ENCODE measurements around the gene C20orf202.

Gene C20orf202

DNA sequence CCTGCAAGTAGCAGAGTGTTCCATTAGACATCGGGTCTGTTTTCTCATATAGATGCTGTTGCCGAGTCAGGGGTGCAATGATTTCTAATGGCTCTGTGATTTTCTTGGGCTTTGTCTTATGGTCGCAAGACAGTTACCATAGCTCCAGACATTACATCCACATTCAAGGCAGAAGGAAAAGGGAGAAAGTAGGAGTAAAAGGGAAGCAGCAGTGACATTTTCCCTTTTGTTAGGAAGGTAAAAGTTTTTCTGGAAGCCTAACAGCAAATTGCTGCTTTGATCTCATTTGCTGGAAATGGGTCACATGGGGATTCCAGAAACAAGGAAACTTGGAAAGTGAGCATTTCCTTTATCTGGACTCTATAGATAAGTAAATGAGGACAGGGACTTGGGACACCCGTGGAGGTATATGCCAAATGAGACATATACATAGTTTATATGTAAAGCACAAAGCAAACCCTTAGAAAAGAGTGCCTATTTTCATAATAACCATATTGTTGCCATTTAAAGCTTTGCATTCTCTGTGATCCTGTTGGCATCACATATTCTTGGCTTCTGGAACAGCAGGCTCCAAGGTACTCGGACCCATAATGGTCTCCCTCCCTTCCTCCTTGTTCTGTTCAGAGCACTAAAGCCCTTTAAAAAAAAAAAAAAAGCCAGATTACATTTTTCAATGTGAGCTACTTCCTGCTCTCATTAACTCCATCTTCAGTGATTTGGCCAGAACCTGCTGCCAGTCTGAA, at the start of gene C20orf202:
TSS of gene C20orf202 (plus strand) at position 693 of the 743 bp plus-strand sequence. CDS start 132 bp downstream, outside the sequence.
- no peak for DNase-seq

DNA sequence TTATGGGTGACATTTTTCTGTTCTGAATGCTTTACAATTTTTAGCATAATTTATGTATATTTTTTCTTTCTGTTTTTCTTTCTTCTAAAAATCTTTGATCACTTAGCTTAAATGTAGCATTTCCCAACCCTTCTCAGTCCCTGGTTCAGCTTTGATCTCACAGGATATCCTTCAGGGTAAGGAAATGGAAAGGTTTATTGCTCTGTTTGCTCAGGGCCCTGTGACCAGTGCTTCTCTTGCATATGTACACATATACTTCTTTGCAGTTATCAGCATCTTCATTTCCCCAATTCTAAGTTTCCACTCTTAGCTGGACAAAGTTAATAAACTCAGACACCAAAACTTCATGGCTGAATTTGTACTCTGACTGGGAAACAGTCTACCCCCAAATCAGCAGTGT, 49.0 kb upstream of the C20orf202 start:
- no peak for DNase-seq

DNA sequence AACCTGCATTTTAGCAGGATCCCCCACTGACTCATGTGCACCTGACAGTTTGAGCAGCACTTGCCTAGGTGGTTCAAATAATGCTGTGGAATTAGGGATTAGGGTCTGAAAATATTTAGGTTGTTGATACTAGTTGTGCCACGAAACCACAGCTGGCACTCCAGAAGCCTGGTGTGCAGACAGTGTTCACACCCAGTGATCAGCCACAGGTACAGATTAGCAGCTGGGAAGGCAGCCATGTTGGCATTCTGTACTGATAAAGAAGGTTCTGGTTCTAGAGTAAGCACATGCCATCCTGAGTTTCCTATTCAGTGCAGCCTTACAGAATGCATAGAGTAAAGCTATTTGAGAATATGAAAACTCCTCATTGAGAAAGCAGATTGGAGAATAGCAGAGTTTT, 48.6 kb upstream of the C20orf202 start:
- no peak for DNase-seq

DNA sequence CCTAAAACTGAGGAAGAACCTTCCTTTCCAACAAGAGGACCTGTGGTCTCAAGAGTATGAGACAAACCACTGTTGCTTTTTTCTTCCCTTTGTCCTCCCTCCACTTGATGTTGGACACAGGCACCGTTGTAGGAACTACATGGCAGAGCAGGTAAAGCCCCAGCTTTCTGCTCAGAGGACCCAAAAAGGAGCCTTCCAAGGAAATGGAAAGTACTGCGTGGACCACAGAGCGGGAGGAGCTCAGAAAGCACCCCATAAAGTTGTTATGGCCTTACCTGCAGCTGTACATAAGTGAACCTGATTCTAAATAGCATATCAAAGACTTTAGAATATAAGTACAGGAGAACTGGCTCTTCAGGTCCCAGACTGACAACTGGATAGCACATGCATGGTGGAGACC, 47.9 kb upstream of the C20orf202 start:
- DNase-seq, result no peak

DNA sequence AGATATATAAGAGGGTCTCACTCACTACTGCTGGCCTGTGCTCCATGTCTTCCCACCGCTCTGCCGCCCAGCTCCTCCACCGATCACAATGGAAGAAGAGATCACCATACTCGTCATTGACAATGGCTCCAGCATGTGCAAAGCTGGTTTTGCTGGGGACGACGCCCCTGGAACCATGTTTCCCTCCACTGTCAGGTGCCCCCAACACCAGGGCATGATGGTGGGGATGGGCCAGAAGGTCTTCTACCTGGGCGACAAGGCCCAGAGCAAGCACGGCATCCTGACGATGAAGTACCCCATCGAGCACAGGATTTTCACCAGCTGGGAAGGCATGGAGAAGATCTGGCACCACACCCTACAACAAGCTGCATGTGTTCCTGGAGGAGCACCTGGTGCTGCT, 42.8 kb upstream of the C20orf202 start:
- no peak for DNase-seq

DNA sequence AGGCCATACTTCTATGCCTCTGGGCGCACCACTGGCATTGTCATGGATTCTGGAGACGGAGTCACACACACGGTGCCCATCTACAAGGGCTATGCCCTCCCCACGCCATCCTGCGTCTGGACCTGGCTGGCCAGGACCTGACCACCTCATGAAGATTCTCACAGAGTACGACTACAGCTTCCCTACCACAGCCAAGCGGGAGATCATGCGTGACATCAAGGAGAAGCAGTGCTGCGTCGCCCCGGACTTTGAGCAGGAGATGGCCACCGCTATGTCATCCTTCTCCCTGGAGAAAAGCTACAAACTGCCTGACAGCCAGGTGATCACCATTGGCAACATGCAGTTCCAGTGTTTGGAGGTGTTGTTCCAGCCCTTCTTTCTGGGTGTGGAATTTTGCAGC, 42.3 kb upstream of the C20orf202 start:
- no peak for DNase-seq

DNA sequence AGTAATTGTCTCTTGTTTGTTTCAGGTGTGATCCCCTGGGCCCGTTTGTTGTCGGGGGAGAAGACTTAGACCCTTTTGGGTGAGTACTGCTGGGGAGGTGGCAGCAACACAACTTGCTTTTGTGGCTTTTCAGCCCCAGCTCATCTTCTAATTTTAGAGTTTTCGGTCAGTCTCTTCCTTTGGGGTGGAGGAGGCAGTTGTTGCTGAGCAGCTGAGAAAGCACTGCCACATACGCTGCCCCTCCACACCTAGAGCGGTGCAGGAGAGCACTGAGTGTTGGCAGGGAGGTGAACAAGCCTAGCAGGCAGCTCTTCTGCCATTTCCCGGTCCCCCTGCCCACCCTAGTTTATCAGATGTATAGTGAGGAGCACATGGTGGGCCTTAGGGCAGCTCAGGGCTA, 40.1 kb upstream of the C20orf202 start:
- DNase-seq, result no peak

DNA sequence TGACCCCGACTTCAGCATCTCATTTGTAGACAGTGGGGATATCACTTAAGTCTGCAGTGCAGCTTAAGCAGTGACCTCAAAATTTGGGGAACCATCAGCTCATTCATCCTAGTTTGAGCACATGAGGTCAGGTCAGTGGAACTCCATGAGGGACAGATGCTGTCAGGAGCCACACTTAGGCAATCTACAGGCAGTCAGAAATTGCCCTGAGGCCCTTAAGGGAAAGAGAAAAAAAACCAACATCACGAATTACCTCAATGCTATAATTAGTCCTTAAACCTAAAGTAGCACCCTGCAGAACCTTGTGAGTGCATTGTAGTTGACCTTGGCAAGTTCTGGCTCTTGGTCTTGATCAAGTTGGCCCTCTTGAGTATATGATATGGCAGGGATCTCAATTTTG, 39.6 kb upstream of the C20orf202 start:
- no peak for DNase-seq

DNA sequence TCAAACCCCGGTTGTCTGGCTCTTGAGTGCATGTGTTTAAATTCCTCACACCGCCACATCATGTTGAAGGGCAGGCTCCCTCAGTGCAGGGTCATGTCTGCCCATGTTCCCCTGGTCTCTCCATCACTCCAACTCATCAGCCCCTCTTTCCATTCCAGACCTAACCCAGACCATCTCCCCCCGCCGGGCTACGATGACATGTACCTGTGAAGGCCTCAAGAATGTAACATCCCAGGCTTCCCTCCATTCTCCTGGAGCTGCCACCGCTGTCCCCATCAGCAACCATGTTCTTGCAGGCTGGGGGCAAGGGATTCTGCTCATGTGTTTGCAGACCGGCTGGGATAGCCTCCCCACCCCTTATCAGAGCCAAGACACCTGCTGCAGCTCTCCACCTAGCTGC, 38.4 kb upstream of the C20orf202 start:
- no peak for DNase-seq

DNA sequence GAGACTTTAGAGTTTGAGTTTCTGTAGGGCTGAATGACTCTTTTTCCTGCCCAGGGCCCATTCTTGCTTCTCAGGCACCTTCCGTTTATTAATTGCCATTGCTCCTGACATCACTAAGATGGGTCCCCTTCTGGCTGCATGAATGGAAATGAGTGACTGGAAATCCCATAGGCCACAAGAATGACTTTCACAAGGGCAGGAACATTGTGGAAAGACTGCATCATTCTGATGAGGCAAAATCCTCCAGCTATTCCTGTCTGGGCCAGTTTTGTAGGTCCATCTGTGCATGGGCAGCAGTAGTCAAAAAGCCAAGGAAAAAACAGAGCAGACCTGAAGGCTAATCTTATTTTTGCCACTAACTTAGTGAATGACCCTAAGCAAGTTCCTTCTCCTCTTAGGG, 37.7 kb upstream of the C20orf202 start:
- no peak for DNase-seq

DNA sequence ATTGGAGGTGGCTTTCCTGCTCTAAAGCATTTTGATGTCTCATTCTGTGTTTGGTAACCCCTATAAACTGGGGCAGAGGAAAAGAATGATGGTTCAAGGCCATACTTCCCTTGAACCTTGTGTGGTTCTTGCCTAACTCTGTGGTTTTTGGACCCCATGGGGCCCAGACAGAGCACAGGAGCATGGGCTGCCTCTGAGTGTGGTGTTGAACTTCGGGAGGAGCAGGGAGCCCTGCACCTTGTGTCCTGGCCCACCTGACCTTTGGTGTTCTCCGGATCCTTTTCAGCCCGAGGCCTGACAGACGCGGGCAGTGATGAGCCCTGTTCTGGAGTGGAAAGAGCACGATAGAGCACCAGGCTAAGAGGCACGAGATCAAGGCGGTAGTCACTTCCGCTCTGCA, 37.3 kb upstream of the C20orf202 start:
- no peak for DNase-seq

DNA sequence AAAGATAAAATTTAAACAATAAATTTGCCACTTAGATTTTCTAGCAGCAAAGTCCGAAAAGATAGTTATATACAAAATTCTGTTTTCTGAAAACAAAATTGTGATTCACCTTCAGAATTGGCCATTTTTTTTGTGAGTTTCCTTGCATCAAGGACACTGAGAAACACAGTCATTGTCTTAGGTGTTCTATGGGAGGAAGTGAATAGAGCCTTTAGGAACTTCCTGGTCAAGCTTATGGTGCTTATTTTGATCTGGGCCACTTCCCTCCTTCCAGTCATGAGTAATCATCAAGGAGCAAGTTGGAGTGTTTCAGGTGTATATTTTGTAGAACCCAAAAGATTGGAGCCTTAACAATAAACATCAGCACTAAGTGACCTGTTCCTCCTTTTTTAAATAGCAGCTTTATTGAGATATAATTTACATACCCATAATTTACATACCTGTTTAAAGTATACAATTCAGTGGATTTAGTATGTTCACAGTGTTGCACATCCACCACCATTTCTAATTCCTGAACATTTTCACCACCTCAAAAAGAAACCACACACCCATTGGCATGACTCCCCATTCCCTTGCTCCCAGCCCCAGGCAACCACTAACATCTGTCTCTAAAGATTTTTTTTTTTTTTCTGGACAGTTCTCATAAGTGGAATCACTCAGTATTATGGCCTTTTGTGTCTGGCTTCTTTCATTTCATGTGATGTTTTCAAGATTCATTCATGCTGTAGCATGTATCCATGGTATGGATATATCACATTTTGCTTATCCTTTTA, 36.1 kb upstream of the C20orf202 start:
- DNase-seq, result no peak

DNA sequence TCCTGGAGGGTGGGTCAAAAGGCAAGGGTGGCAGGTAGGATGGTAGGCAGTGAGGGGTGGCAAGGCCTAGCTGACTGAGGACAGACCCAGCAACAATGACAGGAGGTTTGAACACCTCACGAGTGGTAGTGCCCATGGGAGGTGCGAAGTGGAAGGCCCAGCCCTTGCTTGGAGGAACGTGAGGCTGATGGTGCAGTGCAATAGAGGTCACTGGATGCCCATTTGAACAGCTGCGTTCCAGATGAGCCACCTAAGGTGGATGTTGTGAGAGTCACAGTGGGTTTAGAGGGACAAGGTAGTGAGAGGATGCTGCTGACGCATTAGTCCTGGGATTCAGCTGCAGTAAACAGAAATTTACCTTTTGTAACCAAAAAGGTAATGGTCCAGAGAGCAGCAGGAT, 34.0 kb upstream of the C20orf202 start:
- no peak for DNase-seq

DNA sequence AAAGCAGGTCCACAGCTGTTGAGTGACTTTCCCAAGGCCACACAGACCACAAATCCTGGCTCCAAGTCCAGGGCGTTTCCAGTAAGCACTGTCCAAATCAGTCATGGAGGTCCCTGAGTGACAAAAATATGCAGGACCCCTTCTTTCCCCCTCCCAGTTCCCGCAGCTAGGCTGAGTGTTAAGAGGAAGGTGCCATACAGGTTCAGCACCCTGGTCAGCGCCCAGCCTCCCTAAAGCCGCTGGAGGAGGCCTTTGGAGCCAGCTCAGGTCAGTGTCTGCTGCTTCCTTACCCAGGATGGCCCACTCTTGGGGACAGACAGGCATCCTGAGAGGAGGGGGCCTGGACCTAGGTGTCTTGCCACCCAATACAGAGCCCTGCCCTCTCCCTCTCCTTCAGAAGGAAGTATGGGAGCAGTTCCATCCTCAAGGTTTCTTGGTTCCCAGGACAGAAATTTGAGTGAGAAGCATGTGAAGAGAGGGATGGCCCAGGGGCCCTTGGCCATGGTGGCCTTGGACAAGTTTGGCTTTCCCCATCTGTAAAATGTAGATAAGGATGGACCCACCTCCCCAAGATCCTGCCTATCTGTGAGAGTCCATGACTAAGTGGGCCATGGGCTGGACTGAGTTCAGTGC, 31.7 kb upstream of the C20orf202 start:
- no peak for DNase-seq

DNA sequence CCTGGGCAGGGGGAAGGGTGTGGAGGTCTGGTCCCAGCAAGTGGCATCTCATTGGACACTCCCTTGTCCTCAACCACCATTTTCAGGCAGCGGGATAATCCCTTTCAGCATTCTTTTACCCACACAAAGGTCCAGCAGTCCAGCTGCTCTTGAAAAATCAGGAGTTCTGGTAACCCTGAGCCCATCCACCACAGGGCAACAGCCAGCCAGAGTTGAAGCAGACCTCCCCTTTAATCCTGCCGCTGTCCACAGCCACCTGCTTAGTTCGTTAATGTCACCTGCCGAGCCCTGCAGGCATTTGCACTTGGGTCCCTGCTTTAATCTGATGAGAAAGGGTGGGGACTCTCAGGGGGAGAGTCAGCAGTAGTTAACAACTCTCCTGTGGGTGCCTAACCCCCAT, 29.6 kb upstream of the C20orf202 start:
- DNase-seq, result no peak

DNA sequence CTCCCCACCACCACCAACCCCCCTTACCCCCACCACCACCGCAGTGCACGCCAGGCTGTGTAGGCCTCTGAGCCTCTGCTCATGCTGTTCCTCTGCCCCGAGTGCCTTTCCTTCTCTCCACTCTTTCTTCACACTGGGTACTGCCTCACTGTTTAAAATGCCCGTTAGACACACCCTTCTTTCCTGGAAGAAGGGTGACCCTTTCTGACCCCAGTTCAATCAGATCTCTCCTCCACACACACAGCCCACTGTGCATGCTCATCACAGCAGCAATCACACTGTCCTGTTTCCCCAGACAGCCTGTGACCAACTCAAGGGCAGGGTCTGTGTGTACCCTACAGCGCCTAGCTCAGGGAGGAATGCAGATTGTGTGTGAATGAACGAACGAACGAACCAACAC, 28.5 kb upstream of the C20orf202 start:
- no peak for DNase-seq

DNA sequence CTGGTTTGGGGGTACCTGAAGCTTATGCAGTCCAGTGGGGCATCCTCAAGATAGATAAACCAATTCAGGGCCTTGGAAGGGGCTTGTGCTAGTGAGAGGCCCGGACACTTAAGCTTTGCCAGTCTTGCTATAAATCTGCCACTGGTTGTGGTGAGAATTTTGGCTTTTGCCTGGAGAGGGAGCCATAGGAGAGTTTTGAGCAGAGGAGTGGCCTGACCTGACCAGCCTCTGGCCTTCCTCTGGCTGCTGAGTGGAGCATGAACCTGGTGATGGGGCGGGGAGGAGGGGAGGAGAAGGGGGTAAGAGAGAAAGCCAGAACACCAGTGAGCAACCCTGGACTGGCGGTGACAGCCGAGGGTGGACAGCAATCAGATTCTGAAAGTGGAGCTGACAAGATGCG, 25.6 kb upstream of the C20orf202 start:
- no peak for DNase-seq

DNA sequence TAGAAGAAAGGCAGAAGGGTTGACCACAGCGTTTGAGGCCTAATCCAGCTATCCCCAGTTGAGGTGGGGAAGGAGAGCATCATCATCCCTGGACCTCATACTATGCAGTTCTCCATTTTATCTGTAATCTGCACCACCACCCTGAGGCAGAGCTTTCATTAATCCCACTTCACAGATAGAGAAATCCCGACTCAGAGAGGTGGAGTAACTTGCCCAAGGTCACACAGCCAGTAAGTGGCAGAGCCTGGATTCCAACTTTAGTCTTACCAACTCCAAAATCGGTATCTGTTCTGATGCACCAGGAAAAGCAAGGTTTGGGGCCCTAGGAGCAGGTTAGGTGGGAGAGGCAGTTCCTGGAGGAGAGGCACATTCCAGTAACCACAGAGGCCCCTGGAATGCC, 25.2 kb upstream of the C20orf202 start:
- DNase-seq, result no peak

DNA sequence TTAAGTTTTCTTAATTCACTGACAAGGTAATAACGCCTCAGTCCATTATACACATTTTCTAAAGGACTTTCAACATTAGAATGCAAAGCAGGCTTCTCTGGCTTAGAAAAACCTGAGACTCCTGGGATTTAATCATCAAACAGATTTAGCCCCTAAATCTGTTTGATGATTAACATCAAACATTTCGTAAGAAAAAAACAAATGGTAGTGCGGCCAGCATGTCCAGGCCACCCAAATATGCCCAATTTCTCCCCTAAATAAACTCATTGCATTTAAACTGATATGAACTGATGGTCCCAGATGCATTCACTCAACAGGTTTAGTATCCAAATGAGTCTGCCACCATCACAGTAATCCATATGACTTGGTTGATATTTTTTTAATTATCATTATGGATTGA, 24.6 kb upstream of the C20orf202 start:
- DNase-seq, result no peak

DNA sequence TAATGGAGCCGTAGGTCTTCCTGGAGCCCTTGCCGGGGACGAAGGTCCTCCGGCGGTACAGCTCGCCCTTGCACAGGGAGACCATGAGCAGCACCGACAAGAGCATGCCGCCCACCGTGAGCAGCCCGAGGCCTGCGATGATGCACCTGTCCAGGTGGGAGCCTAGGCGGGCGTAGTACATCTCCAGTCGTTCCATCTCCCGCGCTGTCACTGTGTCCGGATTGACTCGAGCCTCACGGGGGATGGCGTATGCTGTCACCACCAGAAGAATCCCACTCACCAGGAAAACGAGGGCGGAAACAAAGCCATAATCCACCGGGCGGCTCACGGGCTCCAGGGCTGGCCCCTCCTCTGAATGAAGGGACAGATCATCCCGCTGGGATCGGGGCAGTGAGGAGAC, 22.3 kb upstream of the C20orf202 start:
- DNase-seq, result no peak

DNA sequence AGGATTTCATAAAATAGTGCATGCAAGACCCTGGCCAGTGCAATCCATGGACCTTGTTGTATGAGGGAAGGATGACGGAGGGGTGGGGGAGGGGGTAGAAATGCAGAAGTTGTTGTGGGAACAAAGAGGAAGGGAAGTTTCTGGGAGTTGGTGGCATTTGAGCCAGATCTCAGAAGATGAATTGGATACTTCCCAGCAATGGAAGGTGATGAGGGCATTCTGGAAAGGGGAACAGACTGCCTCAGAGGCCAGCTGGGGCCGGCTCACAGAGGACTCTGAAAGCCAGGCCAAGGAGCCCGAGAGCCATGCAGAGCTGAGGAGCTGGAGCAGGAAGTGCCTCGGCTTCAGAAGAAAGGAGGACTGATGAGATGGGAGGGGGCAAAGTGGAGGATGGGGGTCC, 21.1 kb upstream of the C20orf202 start:
- no peak for DNase-seq

DNA sequence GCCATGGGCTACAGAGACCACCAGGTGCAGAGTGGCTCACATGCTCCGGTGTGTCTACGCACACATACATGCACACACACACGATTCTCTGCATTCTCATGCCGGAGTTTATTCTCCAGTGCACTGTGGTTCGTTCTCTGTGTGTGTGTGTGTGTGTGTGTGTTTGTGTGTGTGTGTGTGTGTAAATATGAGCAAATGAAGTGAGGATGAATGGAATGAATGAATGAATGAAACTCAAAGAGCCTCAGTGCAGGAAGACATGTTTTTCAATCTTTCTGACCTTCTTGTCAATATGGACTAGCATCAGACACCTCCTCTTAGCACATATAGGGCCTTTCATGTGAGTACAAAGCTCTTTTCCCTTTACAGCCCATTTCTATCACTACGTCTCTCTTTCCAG, 20.1 kb upstream of the C20orf202 start:
- no peak for DNase-seq

DNA sequence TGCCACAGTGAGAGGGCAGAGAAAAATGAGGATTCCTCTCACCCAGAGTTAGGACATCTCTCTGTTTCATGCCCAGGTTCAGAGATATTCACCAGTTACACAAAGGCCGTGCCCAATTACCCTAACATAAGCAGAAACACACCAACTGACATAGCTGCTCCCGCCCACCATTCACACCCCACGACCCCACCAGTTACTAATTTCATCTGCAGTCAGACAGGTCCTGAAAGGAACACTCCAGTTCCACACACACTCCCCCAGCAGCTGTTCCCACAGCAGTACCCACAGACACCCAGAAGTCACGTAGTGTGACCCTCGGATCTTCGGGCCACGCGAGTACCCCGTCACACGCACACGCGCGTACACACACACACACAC, 19.0 kb upstream of the C20orf202 start:
- no peak for DNase-seq

DNA sequence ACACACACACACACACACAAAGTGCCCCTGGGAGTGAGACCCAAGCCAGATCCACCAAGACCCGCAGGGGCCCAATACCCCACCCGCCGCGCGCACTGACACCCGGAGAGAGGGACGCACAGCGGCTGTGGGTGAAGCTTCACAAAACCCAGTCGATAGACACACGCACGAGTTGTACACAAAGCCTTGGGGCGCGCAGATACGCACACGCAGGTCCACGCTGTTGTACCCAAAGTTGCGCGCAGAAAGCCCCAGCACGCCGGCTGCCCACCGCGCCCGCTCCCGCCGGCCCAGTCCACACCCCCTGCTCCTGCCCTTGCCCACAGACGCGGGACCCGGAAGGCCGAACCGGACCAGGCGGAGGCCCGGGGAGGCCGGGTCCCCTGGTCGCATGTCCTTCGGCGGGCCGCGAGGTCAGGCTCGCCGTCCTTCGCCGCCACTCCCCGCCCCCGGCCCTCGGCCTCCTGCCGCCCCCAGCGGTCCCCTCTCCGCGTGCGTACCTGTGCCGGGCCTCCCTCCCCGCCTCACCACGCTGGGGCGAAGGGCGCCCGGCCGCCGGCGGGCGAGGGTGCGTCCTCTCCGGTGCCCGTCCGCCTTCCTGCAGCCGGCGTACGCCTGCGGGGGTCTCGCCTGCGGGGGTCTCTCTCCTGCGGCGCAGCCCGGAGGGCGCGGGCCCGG, 18.5 kb upstream of the C20orf202 start, which contains the start of gene TMEM74B:
TSS of gene TMEM74B (minus strand) at position 344 of the 678 bp plus-strand sequence. CDS start 1,180 bp downstream, outside the sequence.
- no peak for DNase-seq
